GM23338 (cell line): ENCODE results near the gene MAP7D1.

ENCODE experiments used
- CTCF ChIP-seq, 2 experiments: fragments of 200-600 bp in 1 of 2; sonication (generic) in 1 of 2; conservative IDR thresholded peaks; 2 replicates each; pipeline versions ENCODE4 v1.5.1 to v1.6.1; 2016 to 2017; ENCODE audit warnings: antibody characterized with exemption in 2 of 2, low read depth in 2 of 2, mild to moderate bottlenecking in 2 of 2, moderate library complexity in 1 of 2
- TF ChIP-seq, protein P1 (sequence below): IDR thresholded peaks from one replicate; pipeline ENCODE4 v1.6.1; 2018; ENCODE audit warnings: antibody characterized with exemption; ENCODE audit not compliant: unreplicated experiment

DNA sequence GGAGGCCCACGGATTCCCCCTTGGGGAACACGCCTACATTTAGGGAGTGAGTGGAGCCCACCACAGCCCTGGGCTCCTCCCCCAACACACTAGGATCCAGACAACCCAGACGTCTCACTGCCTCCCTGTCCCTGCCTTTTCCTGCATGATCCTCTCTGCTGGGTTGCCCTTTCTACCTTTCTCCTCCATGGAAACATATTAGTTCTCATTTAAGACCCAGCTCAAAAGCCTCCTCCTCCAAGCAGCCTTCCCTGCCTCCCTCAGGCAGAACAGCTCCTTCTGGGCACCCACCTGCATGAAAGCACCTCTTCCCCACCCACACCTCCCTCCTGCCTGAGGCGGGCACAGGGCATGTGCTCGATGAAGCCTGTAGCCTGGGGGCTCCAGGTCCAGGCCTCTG is 41.6 kb upstream of the MAP7D1 start:
- no peak for TF ChIP-seq CTCF (conservative IDR thresholded peaks at IDR 0.05; ENCODE audit: low read depth in 2 of 2)
- TF ChIP-seq, protein P1, sequence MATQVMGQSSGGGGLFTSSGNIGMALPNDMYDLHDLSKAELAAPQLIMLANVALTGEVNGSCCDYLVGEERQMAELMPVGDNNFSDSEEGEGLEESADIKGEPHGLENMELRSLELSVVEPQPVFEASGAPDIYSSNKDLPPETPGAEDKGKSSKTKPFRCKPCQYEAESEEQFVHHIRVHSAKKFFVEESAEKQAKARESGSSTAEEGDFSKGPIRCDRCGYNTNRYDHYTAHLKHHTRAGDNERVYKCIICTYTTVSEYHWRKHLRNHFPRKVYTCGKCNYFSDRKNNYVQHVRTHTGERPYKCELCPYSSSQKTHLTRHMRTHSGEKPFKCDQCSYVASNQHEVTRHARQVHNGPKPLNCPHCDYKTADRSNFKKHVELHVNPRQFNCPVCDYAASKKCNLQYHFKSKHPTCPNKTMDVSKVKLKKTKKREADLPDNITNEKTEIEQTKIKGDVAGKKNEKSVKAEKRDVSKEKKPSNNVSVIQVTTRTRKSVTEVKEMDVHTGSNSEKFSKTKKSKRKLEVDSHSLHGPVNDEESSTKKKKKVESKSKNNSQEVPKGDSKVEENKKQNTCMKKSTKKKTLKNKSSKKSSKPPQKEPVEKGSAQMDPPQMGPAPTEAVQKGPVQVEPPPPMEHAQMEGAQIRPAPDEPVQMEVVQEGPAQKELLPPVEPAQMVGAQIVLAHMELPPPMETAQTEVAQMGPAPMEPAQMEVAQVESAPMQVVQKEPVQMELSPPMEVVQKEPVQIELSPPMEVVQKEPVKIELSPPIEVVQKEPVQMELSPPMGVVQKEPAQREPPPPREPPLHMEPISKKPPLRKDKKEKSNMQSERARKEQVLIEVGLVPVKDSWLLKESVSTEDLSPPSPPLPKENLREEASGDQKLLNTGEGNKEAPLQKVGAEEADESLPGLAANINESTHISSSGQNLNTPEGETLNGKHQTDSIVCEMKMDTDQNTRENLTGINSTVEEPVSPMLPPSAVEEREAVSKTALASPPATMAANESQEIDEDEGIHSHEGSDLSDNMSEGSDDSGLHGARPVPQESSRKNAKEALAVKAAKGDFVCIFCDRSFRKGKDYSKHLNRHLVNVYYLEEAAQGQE = no peak
